GM18508 (cell line): ENCODE results near the gene ZNF830.
A peak's percentile ranks its signal among the peaks of the same experiment; 100 is the strongest.
"Not testable (repeated sequence)": the region's sequence is repeated elsewhere in the genome, so short reads cannot be mapped to it uniquely, and the experiment has no call there.

Experiments used
- ATAC-seq: cut with Tn5 transposase; IDR thresholded peaks from one replicate; pipeline ENCODE4 v1.9.1; 2021; ENCODE audit warnings: moderate number of reproducible peaks; ENCODE audit not compliant: insufficient read depth, unreplicated experiment

ZNF830 gene

GRCh38 chr17:34961093-34961911, at the start of gene ZNF830, which contains the start of gene CCT6B:
TSS of gene ZNF830 (plus strand) at chr17:34961540. CDS start at chr17:34961567, 27 bp downstream.
TSS of gene CCT6B (minus strand) at chr17:34961460. CDS start at chr17:34961393, 67 bp downstream.
- peak; percentile 62 for ATAC-seq

- no peak for ATAC-seq
Observed at GRCh38 chr17:34913001-34913400, 48.3 kb upstream of the ZNF830 start.

GRCh38 chr17:34916120-34916519, 45.2 kb upstream of the ZNF830 start:
- no peak for ATAC-seq

- no peak for ATAC-seq
Observed at GRCh38 chr17:34917381-34917780, 44.0 kb upstream of the ZNF830 start.

- ATAC-seq = no peak
Observed at GRCh38 chr17:34920676-34921075, 40.7 kb upstream of the ZNF830 start.

- no peak for ATAC-seq
Observed at GRCh38 chr17:34926661-34927060, 34.7 kb upstream of the ZNF830 start.

GRCh38 chr17:34930283-34930682, 31.1 kb upstream of the ZNF830 start:
- no peak for ATAC-seq

- not testable (repeated sequence) for ATAC-seq
Observed at GRCh38 chr17:34950780-34951179, 10.6 kb upstream of the ZNF830 start.

GRCh38 chr17:34958438-34958837, 2.9 kb upstream of the ZNF830 start:
- ATAC-seq = no peak

GRCh38 chr17:34974179-34974578, 12.8 kb downstream of the ZNF830 start:
- no peak for ATAC-seq

- no peak for ATAC-seq
Observed at GRCh38 chr17:34974794-34975785, 13.8 kb downstream of the ZNF830 start.

- ATAC-seq = no peak
Observed at GRCh38 chr17:34979153-34979552, 17.8 kb downstream of the ZNF830 start.

- no peak for ATAC-seq
Observed at GRCh38 chr17:34979650-34980352, 18.5 kb downstream of the ZNF830 start.

- ATAC-seq = peak; percentile 40
Observed at GRCh38 chr17:34980353-34980680, 19.0 kb downstream of the ZNF830 start, which contains the start of gene LIG3. TSS of gene LIG3 (plus strand) at chr17:34980512. CDS start at chr17:34983006, 2,494 bp downstream.

GRCh38 chr17:34980681-34981537, 19.6 kb downstream of the ZNF830 start:
- peak; percentile 32 for ATAC-seq

GRCh38 chr17:34981538-34982241, 20.4 kb downstream of the ZNF830 start:
- no peak for ATAC-seq

GRCh38 chr17:34987232-34987631, 25.9 kb downstream of the ZNF830 start:
- ATAC-seq = no peak

GRCh38 chr17:34988644-34989043, 27.3 kb downstream of the ZNF830 start:
- ATAC-seq = no peak

GRCh38 chr17:34989473-34989872, 28.1 kb downstream of the ZNF830 start:
- ATAC-seq = no peak
